ENCODE results near the gene IFT43.

Gene IFT43

DNA sequence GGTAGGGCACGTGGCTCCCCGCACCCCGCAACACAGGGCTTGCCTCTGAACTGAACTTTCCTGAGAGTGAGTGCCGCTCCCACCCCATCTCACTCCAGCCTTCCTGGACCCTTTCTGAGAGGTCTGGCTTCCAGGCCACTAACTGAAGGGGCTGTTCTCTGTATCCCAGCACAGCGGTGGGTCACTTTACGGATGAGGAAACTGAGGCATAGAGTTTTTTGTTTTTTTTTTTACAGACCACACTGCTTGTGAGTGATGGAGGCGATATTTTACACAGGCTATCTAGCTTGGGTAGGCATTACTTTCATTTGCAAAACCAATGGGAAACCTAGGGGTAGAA, 2.6 kb upstream of the IFT43 start:
- H3K4me1 ChIP-seq (ENCODE audit: low read length), result peaks cover 3% of the 10 kb centered on the region; the same call in 1 of the 2 replicates
- TF ChIP-seq, protein P1, sequence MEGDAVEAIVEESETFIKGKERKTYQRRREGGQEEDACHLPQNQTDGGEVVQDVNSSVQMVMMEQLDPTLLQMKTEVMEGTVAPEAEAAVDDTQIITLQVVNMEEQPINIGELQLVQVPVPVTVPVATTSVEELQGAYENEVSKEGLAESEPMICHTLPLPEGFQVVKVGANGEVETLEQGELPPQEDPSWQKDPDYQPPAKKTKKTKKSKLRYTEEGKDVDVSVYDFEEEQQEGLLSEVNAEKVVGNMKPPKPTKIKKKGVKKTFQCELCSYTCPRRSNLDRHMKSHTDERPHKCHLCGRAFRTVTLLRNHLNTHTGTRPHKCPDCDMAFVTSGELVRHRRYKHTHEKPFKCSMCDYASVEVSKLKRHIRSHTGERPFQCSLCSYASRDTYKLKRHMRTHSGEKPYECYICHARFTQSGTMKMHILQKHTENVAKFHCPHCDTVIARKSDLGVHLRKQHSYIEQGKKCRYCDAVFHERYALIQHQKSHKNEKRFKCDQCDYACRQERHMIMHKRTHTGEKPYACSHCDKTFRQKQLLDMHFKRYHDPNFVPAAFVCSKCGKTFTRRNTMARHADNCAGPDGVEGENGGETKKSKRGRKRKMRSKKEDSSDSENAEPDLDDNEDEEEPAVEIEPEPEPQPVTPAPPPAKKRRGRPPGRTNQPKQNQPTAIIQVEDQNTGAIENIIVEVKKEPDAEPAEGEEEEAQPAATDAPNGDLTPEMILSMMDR (IDR thresholded peaks at IDR 0.05; ENCODE audit: low read length), result no peak
- TF ChIP-seq EZH2phosphoT487 (IDR thresholded peaks at IDR 0.05; ENCODE audit: low read length), result no peak
- TF ChIP-seq EZH2 (optimal IDR thresholded peaks at IDR 0.05; ENCODE audit: low read depth, low read length), result no peak
- H3F3A ChIP-seq (ENCODE audit: insufficient read depth, low read length), result no peaks in the 10 kb centered on the region
- H2AFZ ChIP-seq (ENCODE audit: low read length), result 0 out of 2 replicates have a peak overlapping the region, but pooled peaks have one; percentile 42
- H4K20me1 ChIP-seq (ENCODE audit: insufficient read depth, low read length), result no peaks in the 10 kb centered on the region
- peak overlapping the region; percentile 50; the same call in 1 of the 2 replicates for H3K4me2 ChIP-seq (ENCODE audit: low read depth, low read length)
- no peak for DNase-seq
- no peak overlapping the region for H3K27ac ChIP-seq (ENCODE audit: low read length)
- H3K27me3 ChIP-seq (replicated peaks; ENCODE audit: insufficient read depth, low read length), result no peaks in the 10 kb centered on the region
- H3K79me2 ChIP-seq (ENCODE audit: low read length), result no peaks in the 10 kb centered on the region
- peak overlapping the region; percentile 25; the same call in 1 of the 2 replicates for H3K9ac ChIP-seq (ENCODE audit: low read length)
- no peaks in the 10 kb centered on the region for H3K36me3 ChIP-seq (replicated peaks; ENCODE audit: insufficient read depth, low read length)
- no peaks in the 10 kb centered on the region for H3K9me3 ChIP-seq (replicated peaks; ENCODE audit: insufficient read depth, low read length)
- H3K9me2 ChIP-seq (replicated peaks; ENCODE audit: insufficient read depth, low read length), result no peaks in the 10 kb centered on the region
- H3K4me3 ChIP-seq (ENCODE audit: low read length), result peak overlapping the region; percentile 53

GRCh38 chr14:75984674-75985073, 889 bp upstream of the IFT43 start:
- H3K9me2 ChIP-seq (replicated peaks; ENCODE audit: insufficient read depth, low read length), result no peaks in the 10 kb centered on the region
- no peak overlapping the region for H2AFZ ChIP-seq (ENCODE audit: low read length)
- H3K36me3 ChIP-seq (replicated peaks; ENCODE audit: insufficient read depth, low read length), result no peaks in the 10 kb centered on the region
- no peak overlapping the region for H3K9ac ChIP-seq (ENCODE audit: low read length)
- H3K4me1 ChIP-seq (ENCODE audit: low read length), result peaks cover 3% of the 10 kb centered on the region; the same call in 1 of the 2 replicates
- H3K9me3 ChIP-seq (replicated peaks; ENCODE audit: insufficient read depth, low read length), result no peaks in the 10 kb centered on the region
- DNase-seq, result no peak
- H3K27ac ChIP-seq (ENCODE audit: low read length), result no peak overlapping the region
- no peaks in the 10 kb centered on the region for H3F3A ChIP-seq (ENCODE audit: insufficient read depth, low read length)
- no peaks in the 10 kb centered on the region for H3K79me2 ChIP-seq (ENCODE audit: low read length)
- H3K4me2 ChIP-seq (ENCODE audit: low read depth, low read length), result no peak overlapping the region
- H3K4me3 ChIP-seq (ENCODE audit: low read length), result no peak overlapping the region
- TF ChIP-seq, protein P1 (IDR thresholded peaks at IDR 0.05; ENCODE audit: low read length), result no peak
- TF ChIP-seq EZH2phosphoT487 (IDR thresholded peaks at IDR 0.05; ENCODE audit: low read length) (no peak), EZH2 (optimal IDR thresholded peaks at IDR 0.05; ENCODE audit: low read depth, low read length) (no peak)
- H4K20me1 ChIP-seq (ENCODE audit: insufficient read depth, low read length), result no peaks in the 10 kb centered on the region
- no peaks in the 10 kb centered on the region for H3K27me3 ChIP-seq (replicated peaks; ENCODE audit: insufficient read depth, low read length)

DNA sequence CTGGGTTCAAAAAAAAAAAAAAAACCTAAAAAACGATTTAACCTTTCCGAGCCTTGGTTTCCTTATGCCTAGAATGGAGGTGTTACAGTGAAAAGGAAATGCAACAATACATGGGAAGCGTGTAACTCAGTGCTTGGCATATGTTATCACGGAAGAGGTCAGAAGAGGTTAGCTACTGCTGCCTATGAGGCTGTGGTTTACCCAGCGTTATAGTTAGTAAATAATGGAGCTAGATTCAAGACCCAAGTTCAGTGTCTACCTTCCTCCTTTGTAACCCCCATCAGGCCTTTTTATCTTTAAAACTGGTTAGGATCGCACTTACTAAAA, 839 bp downstream of the IFT43 start:
- Histone ChIP-seq H3K4me3 (ENCODE audit: low read length) (peak overlapping the region; percentile 72), H3K9me3 (replicated peaks; ENCODE audit: insufficient read depth, low read length) (no peaks in the 10 kb centered on the region), H3K9ac (ENCODE audit: low read length) (no peak overlapping the region; the same call in 1 of the 2 replicates), H4K20me1 (ENCODE audit: insufficient read depth, low read length) (no peaks in the 10 kb centered on the region), H3K27me3 (replicated peaks; ENCODE audit: insufficient read depth, low read length) (no peaks in the 10 kb centered on the region), H3K4me2 (ENCODE audit: low read depth, low read length) (peak overlapping the region; percentile 54; the same call in 1 of the 2 replicates), H3K9me2 (replicated peaks; ENCODE audit: insufficient read depth, low read length) (no peaks in the 10 kb centered on the region), H3K4me1 (ENCODE audit: low read length) (peaks cover 3% of the 10 kb centered on the region; the same call in 1 of the 2 replicates), H3K79me2 (ENCODE audit: low read length) (no peaks in the 10 kb centered on the region), H2AFZ (ENCODE audit: low read length) (no peak overlapping the region), H3K36me3 (replicated peaks; ENCODE audit: insufficient read depth, low read length) (no peaks in the 10 kb centered on the region), H3K27ac (ENCODE audit: low read length) (no peak overlapping the region), H3F3A (ENCODE audit: insufficient read depth, low read length) (no peaks in the 10 kb centered on the region)
- TF ChIP-seq, protein P1 (IDR thresholded peaks at IDR 0.05; ENCODE audit: low read length), result no peak
- TF ChIP-seq EZH2phosphoT487 (IDR thresholded peaks at IDR 0.05; ENCODE audit: low read length) (no peak), EZH2 (optimal IDR thresholded peaks at IDR 0.05; ENCODE audit: low read depth, low read length) (no peak)
- DNase-seq, result no peak

Measured in MM.1S (cell line).